Thyroid gland (tissue), 4 donors: ENCODE data around the gene CWC15.
"Not testable (repeated sequence)": the region's sequence is repeated elsewhere in the genome, so short reads cannot be mapped to it uniquely, and the experiment has no call there.

Experiments used
- CTCF ChIP-seq, 6 experiments: fragments of 200-600 bp in 3 of 6; fragments of 450-650 bp in 3 of 6; sonication (generic) in 3 of 6; IDR thresholded peaks; one replicate each; pipeline ENCODE4 v1.5.1; 2016 to 2019; ENCODE audit warnings: antibody characterized with exemption in 6 of 6, mild to moderate bottlenecking in 2 of 6, inconsistent platforms in 1 of 6, moderate library complexity in 1 of 6
- POLR2A ChIP-seq, 2 donors: fragments of 450-650 bp; IDR thresholded peaks; one replicate each; pipeline ENCODE4 v1.6.1; 2017; ENCODE audit warnings: antibody characterized with exemption in 2 of 2, mild to moderate bottlenecking in 2 of 2, moderate library complexity in 1 of 2

DNA sequence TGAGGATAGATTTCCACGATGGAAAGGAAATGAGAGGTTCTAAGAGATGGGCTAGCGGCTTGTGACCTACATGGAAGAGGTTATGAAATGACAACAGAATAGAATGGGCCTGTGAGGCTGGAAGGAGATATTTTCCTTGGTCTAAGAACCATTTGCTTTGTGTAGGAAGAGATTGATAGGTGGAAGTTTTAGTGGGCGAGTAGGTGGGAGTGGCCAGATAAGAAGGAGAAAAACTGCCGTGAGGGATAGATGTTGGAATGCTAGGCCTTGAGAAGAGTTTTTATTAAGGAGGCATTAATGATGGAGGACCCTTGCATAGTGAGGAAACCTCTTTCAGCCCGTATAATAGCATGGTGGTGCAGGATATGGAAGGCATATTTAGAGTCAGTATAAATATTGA lies 48.1 kb upstream of the CWC15 start:
- not testable (repeated sequence) for TF ChIP-seq CTCF, POLR2A (IDR thresholded peaks at IDR 0.05)
